Bronchial epithelial cell (primary cell): ENCODE measurements around the gene UFD1. TPM values are rescaled to one million over a fixed set of nuclear protein-coding genes. Genes with fewer than 3 reads are reported as not detected.

Experiments used
- DNase-seq: peaks from one replicate; pipeline ENCODE4 v3.0.0-alpha.2; 2010; ENCODE audit warnings: low read depth
- FAIRE-seq: peaks from 2 replicates; lab custom pipeline; 2011; peaks lifted over from hg19 to GRCh38; lab: Jason Lieb, UNC
- H3K27me3 ChIP-seq: 2 replicates; pipeline ENCODE4 v1.5.1; 2011; ENCODE audit warnings: low read length; ENCODE audit not compliant: control insufficient read depth, insufficient read depth
- H3K36me3 ChIP-seq: 2 replicates; pipeline ENCODE4 v1.5.1; 2011; ENCODE audit warnings: low read length; ENCODE audit not compliant: control insufficient read depth, insufficient read depth
- H3K4me3 ChIP-seq: 2 replicates; pipeline ENCODE4 v1.5.1; 2011; ENCODE audit warnings: mild to moderate bottlenecking, low read depth, low read length, control low read depth
- CTCF ChIP-seq: IDR thresholded peaks from 2 replicates; pipeline ENCODE4 v1.5.1; 2011; ENCODE audit warnings: mild to moderate bottlenecking, moderate library complexity, low read length, control low read depth, inconsistent platforms; ENCODE audit not compliant: insufficient read depth, severe bottlenecking
- total RNA-seq: library from RNA; depleted of rRNA; stranded (reverse); fragments of >200 nt; gene quantifications from 2 replicates; pipeline ENCODE4 v1.2.1, GENCODE V29; 2014

The UFD1 gene
- total RNA-seq, 1 donor from 2014 or later, result 66.9 TPM

- FAIRE-seq, result no peak
- Histone ChIP-seq H3K4me3 (no peak overlapping the region), H3K36me3 (no peaks in the 10 kb centered on the region), H3K27me3 (peaks cover 1% of the 10 kb centered on the region)
- no peak for TF ChIP-seq CTCF
- no peak for DNase-seq
Observed at GRCh38 chr22:19517919-19518611, 39.1 kb upstream of the UFD1 start.

DNA sequence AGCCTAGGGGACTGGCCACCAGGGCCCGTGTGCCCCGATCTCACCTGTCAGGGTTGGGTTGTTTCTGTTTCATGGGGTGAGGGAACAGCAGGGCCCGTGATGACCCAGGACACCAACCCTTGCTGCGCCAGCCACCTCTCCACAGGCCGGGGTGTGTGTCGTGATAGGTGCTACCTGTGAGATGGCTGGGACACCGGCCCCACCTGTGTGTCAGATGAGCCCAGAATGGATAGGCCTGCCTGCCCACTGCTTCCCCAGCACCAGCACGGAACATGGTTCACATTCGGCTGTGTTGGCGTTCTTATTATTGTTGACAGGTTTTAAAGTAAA, 38.1 kb upstream of the UFD1 start:
- Histone ChIP-seq H3K36me3 (no peaks in the 10 kb centered on the region), H3K27me3 (no peaks in the 10 kb centered on the region), H3K4me3 (no peak overlapping the region)
- no peak for DNase-seq
- peak; percentile 7 for FAIRE-seq
- TF ChIP-seq CTCF, result no peak

- no peak for FAIRE-seq
Observed at GRCh38 chr22:19516378-19517170, 37.6 kb upstream of the UFD1 start.

GRCh38 chr22:19515654-19516377, 36.8 kb upstream of the UFD1 start:
- no peak for FAIRE-seq
- TF ChIP-seq CTCF, result no peak
- H3K4me3 ChIP-seq, result no peak overlapping the region

More at GRCh38 chr22:19516378-19517170, 37.6 kb upstream of the UFD1 start:
- no peak for TF ChIP-seq CTCF
- Histone ChIP-seq H3K4me3 (no peak overlapping the region), H3K36me3 (no peaks in the 10 kb centered on the region), H3K27me3 (no peaks in the 10 kb centered on the region)
- no peak for DNase-seq

DNA sequence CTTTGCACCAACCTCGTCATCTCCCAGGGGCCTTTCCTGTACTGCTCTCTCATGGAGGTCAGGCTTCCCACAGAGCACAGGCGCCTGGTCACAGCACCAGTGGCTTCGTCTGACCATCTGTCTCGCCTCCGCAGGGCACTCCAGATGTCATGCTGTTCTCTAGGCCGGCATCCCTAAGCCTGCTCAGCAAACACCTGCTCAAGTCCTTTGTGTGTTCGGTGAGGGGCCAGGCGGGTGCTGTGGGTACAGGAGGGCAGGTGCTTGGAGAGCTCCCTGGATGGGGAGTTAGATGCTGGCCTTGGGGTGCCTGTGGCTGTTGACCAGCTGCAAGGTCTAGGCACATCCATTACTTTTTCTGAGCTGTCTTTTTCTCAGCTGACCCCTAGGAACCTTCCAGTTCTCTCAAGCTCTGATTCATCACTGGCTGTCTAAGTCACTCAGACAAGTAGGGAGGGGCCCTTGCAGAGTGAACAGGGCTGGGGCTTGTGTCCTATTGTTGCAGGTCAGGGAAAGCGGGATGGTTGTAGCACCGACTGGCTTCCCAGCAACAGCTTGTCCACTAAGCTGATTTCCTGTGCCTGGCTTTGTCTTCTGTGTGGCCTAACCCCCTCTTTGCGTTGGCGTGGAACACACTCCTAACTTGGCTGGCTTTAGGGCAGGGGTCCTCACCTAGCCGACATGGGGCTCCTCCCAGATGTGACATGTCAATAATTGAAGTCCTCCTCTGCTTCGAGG, 36.0 kb upstream of the UFD1 start:
- Histone ChIP-seq H3K27me3 (no peaks in the 10 kb centered on the region), H3K36me3 (no peaks in the 10 kb centered on the region), H3K4me3 (no peak overlapping the region)
- TF ChIP-seq CTCF, result no peak
- FAIRE-seq, result no peak
- DNase-seq, result peak; percentile 57

More at GRCh38 chr22:19515654-19516377, 36.8 kb upstream of the UFD1 start:
- H3K36me3 ChIP-seq, result no peaks in the 10 kb centered on the region
- DNase-seq, result no peak
- H3K27me3 ChIP-seq, result no peaks in the 10 kb centered on the region
